Stimulated activated CD4-positive, alpha-beta T cell treated with anti-CD3 and anti-CD28 coated beads, Interleukin-4, amount 100 ng/mL, for 4 hours (primary cell): ENCODE measurements around the gene PPM1B.

Source experiments
- DNase-seq, 2 experiments: peaks; one replicate each; pipeline ENCODE4 v3.0.0-alpha.2; 2020

The PPM1B gene

GRCh38 chr2:44267269-44267795 is 98.7 kb downstream of the PPM1B start:
- DNase-seq: no peak

- no peak for DNase-seq
Observed at GRCh38 chr2:44267796-44268648, 99.3 kb downstream of the PPM1B start.

- no peak for DNase-seq
Observed at GRCh38 chr2:44269831-44270230, 101.2 kb downstream of the PPM1B start.

GRCh38 chr2:44271296-44271695 is 102.6 kb downstream of the PPM1B start:
- DNase-seq: no peak

GRCh38 chr2:44273076-44273475 is 104.4 kb downstream of the PPM1B start:
- no peak for DNase-seq

GRCh38 chr2:44273596-44273995 is 104.9 kb downstream of the PPM1B start:
- DNase-seq: no peak

GRCh38 chr2:44275927-44276303 is 107.2 kb downstream of the PPM1B start:
- DNase-seq: no peak

GRCh38 chr2:44277541-44277940 is 108.9 kb downstream of the PPM1B start:
- DNase-seq: no peak

GRCh38 chr2:44280869-44281268 is 112.2 kb downstream of the PPM1B start:
- DNase-seq: no peak
